Measurements from ENCODE around the gene PITPNM3. TPM values are rescaled to one million over a fixed set of nuclear protein-coding genes. Genes with fewer than 3 reads are reported as not detected.

PITPNM3 gene
- total RNA-seq, 2 experiments from 2014 or later: 0.37 to 0.76 TPM

DNA sequence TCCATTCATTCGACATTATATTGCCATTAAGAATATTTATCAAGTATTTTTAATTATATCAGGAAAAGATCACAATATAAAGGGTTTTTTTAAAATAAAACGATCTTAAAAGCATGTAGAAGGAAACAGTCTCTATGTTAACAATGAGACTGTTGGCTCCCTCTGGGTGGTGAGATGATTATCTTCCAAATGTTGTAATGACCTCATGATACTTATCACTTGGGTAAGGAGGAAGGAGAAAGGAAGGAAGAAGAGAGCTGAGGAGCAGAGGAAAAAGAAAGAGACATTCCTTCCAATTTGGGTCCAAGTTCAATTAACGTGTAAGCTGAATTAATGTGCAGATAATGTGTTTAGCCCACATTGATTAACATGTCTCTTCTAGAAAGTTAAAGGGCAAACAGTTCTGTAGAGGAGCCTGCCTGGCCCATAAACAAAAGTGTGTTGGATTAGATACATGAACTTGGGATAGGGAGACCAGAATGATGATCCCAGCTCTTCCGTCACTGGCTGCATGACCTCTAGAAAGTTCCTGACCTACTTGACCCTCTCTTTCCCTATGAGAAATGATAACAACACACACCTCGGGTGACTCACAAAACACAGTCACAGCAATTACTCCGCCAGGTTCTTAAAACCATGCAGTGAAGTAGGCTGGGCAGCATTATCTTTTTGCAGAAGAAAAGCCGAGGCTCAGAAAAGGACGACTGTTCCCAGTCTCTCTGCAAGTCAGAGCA is 80.1 kb downstream of the PITPNM3 start:
- ATAC-seq (no peak), DNase-seq (no peak)
- CTCF ChIA-PET: no interaction called here
- no peak overlapping the region for H3K27ac Mint-ChIP-seq
- no peaks in the 10 kb centered on the region for H3K36me3 Mint-ChIP-seq
- H3K4me3 Mint-ChIP-seq: no peak overlapping the region
- no peaks in the 10 kb centered on the region for H3K4me1 Mint-ChIP-seq
- H3K27me3 Mint-ChIP-seq: no peaks in the 10 kb centered on the region
- H3K9me3 Mint-ChIP-seq (ENCODE audit: low read depth): no peaks in the 10 kb centered on the region

DNA sequence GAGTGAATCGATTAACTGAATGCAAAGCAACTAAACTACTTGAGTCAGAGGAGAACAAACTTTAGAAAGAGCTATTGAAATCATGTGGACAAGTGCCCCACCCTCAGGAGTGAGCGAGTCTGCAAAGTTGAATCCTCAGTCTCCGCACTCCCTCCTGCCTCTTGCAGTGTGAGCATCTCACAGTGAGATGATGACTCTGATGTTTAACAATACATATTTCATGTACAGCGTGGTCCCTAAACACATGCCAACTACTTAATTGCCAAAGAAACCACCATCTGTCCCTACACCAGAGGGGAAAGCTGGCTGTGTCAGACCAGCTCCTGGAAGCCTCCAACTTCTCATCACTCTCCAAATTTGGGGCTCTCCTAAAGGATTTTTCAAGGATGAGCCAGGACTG is 80.9 kb downstream of the PITPNM3 start:
- no peak overlapping the region for H3K27ac Mint-ChIP-seq
- DNase-seq: no peak
- H3K9me3 Mint-ChIP-seq (ENCODE audit: low read depth): no peaks in the 10 kb centered on the region
- ATAC-seq: no peak
- no peak overlapping the region for H3K4me3 Mint-ChIP-seq
- no peaks in the 10 kb centered on the region for H3K4me1 Mint-ChIP-seq
- no peaks in the 10 kb centered on the region for H3K27me3 Mint-ChIP-seq
- no peaks in the 10 kb centered on the region for H3K36me3 Mint-ChIP-seq
- CTCF ChIA-PET: interaction anchor here (0.6 kb wide), 1 partner anchor 130 kb away, joined by 3 read pairs; no protein-coding TSS in a partner anchor

DNA sequence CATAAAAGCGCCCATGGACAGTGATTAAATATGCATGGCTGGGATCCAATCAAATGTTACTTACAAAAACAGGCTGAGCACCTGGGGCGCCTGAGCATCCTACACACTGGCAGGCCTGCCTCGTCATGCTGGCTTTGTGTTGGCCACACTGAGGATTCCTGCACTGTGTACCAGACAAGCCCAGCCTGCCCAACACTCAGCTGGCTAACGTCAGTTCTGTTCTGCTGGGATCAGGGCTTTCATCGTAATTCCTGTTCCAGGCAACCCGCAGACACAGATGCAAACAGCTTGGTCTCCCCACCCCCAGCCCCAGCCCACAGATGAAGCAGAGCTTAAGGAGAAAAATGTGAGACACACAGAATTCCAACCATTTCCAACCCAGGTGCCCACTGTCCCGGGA is 81.4 kb downstream of the PITPNM3 start:
- CTCF ChIA-PET: interaction anchor here (0.6 kb wide), 1 partner anchor 130 kb away, joined by 3 read pairs; no protein-coding TSS in a partner anchor
- H3K4me3 Mint-ChIP-seq: no peak overlapping the region
- ATAC-seq (no peak), DNase-seq (no peak)
- H3K4me1 Mint-ChIP-seq: no peaks in the 10 kb centered on the region
- H3K27ac Mint-ChIP-seq: no peak overlapping the region
- no peaks in the 10 kb centered on the region for H3K9me3 Mint-ChIP-seq (ENCODE audit: low read depth)
- H3K27me3 Mint-ChIP-seq: no peaks in the 10 kb centered on the region
- no peaks in the 10 kb centered on the region for H3K36me3 Mint-ChIP-seq

DNA sequence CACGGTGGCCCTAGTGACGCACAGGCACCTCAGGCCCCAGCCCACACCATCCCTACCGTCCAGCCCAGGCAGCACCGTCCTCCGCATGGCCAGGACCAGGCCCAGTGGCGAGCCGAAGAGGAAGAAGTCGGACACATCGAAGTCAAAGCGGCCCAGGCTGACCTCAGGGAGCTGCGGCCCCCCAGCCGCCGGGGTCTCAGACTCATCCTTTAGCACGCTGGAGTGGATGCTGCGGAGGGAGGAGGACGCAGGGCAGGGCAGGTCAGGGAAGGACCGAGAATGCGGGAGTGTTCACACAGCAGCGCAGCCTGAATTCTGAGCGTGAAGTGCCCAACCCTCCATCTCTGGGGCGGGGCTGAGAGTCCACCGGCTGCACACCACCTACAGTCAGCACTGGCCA is 82.0 kb downstream of the PITPNM3 start:
- Mint-ChIP-seq H3K4me1 (no peaks in the 10 kb centered on the region), H3K9me3 (ENCODE audit: low read depth) (no peaks in the 10 kb centered on the region), H3K27me3 (no peaks in the 10 kb centered on the region), H3K4me3 (no peak overlapping the region), H3K36me3 (no peaks in the 10 kb centered on the region), H3K27ac (no peak overlapping the region)
- CTCF ChIA-PET: interaction anchor here (1.6 kb wide), 1 partner anchor 14 kb away, joined by 3 read pairs; no protein-coding TSS in a partner anchor
- DNase-seq: no peak
- ATAC-seq: no peak

DNA sequence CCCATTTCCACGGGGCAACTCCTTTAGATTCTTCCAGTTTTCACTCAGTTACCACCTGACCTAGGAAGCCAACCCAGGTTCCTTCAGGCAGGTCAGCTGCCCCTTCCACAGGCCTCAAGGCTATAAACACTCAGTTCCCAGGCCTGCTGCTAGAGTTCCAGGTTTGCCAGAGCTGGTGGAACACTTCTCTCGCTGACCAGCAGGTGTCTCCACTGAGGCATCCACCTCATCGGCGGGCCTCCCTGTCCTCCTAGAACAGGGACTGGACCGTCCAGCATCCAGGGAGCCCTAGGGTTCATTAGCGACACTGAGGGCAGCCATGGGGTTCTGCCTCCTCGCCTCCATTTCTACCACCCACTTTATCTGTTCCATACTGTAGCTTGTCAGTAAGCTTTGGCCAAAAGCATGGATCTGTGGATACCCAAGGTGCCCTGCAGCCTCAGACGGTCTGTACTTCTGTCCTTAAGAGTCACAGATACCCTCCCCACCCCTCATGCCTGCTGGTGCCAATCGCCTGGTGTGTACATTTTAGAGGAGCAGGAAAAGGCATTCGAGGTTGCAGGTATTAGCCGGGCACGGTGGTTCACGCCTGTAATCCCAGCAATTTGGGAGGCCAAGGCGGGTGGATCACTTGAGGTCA is 83.1 kb downstream of the PITPNM3 start:
- H3K36me3 Mint-ChIP-seq: no peaks in the 10 kb centered on the region
- no peak overlapping the region for H3K27ac Mint-ChIP-seq
- no peaks in the 10 kb centered on the region for H3K9me3 Mint-ChIP-seq (ENCODE audit: low read depth)
- DNase-seq (peak; percentile 75), ATAC-seq (peak; percentile 78)
- CTCF ChIA-PET: interaction anchor here (0.6 to 3.0 kb wide), 35 partner anchors 10 to 908 kb away, joined by 3 to 21 read pairs (median 3); partner anchors contain the start of genes C17orf100 and MED31
- H3K27me3 Mint-ChIP-seq: no peaks in the 10 kb centered on the region
- no peaks in the 10 kb centered on the region for H3K4me1 Mint-ChIP-seq
- no peak overlapping the region for H3K4me3 Mint-ChIP-seq

DNA sequence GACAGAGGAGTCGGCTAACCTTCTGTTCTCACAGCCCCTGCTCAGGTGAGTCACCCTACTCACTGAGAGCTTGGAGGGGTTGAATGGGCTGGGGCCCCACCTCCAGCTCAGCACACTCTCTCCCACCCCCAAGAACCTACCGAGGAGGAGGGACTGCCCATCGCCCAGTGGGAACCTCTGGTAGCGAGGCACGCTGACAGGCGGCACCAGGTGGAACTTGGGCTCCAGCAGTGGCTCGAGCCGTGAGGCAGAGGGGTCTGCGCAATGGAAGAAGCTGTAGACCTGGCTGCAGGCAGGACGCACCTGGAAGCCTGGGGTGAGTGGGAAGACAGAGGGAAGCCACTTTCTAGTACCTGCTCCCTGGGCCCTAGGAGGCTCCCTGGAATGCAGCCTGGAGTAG is 83.8 kb downstream of the PITPNM3 start:
- no peaks in the 10 kb centered on the region for H3K4me1 Mint-ChIP-seq
- H3K9me3 Mint-ChIP-seq (ENCODE audit: low read depth): no peaks in the 10 kb centered on the region
- no peaks in the 10 kb centered on the region for H3K36me3 Mint-ChIP-seq
- ATAC-seq: no peak
- CTCF ChIA-PET: interaction anchor here (0.6 to 3.0 kb wide), 27 partner anchors 9 to 907 kb away, joined by 3 to 21 read pairs (median 5); no protein-coding TSS in a partner anchor
- no peaks in the 10 kb centered on the region for H3K27me3 Mint-ChIP-seq
- DNase-seq: no peak
- no peak overlapping the region for H3K27ac Mint-ChIP-seq
- H3K4me3 Mint-ChIP-seq: no peak overlapping the region

DNA sequence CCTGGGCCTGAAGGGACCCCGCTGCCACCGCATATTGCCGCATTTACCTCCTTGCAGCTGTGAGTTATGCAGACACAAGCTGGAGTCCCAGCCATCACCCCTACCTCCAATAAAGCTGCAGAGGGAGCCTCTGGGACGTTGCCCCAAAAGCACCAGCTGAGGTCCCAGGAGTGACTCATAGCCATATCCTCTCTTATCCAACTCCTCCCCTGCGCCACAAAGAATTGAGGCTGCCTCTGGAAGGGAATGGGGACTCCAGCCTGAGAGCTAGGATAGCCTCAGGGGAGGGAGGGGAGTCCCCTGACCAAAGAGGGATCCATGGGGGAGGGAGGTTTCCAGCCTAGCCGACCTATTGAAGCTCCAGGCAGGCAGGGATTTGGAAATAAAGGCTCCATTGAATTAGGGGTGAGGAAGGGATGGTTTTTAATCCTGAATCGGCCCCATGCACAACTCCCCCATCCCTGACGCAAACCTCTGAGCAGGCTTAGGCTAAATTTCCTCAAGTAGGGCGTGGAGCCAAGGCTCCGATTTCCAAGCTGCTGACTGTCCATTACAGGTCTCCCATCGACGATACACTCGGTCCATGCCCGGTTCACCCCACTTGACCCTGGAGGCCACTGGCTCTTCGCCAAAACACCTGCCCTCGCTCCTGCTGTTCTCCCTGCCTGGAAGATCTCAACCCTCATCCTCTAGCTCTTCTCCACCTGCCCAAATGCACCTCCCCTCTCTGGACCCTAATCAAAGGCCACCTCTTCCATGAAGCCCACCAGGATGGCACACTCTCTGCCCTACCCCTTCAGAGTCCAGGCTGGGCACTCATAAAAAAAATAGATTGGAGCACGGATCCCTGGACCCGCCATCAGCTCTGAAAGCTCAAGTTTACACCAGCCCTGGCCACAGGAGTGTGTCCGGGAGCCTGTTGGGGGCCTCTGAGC is 84.6 kb downstream of the PITPNM3 start:
- H3K36me3 Mint-ChIP-seq: no peaks in the 10 kb centered on the region
- H3K4me3 Mint-ChIP-seq: no peak overlapping the region
- H3K27ac Mint-ChIP-seq: no peak overlapping the region
- DNase-seq (no peak), ATAC-seq (no peak)
- H3K27me3 Mint-ChIP-seq: no peaks in the 10 kb centered on the region
- CTCF ChIA-PET: interaction anchor here (0.7 to 3.0 kb wide), 11 partner anchors 14 to 906 kb away, joined by 3 to 21 read pairs (median 3); no protein-coding TSS in a partner anchor
- H3K9me3 Mint-ChIP-seq (ENCODE audit: low read depth): no peaks in the 10 kb centered on the region
- H3K4me1 Mint-ChIP-seq: no peaks in the 10 kb centered on the region

DNA sequence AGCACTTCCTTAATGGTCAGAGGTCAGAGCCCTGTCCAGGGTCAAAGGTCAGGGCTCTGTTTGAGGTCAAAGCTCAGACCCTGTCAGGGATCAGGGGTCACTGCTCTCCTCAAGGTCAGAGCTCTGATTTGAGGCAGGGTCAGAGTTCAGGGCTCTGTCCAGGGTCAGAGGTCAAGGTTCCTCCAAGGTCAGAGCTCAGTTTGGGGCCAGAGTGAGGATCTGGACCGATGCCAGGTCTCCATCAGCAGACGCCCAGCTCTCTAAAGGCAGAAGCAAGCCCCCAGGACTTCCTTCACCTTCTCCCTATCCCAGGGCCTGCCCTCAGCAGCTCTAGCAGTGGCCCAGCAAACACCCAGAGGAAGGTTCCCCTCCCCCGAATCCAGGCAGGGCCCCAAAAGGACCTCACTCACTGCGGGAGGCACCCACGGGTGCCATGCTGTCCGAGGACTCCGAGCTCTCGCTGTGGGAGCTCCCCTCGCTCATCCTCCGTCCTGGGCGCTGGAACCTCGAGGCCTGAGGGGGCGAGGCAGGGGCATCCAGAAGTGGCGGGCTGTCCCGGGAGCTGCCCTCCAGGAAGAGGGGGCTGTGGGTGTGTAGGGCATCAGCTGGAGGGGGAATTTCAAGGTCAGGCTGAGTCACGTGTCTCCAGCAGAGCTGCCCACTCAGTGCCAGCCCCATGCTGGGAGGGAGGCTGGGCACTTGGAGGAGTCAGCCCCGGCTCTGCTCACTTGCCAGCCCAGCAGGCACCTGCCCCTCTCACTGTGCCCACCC is 85.4 kb downstream of the PITPNM3 start:
- H3K4me1 Mint-ChIP-seq: no peaks in the 10 kb centered on the region
- no peak overlapping the region for H3K4me3 Mint-ChIP-seq
- H3K27me3 Mint-ChIP-seq: peaks cover 2% of the 10 kb centered on the region
- no peak overlapping the region for H3K27ac Mint-ChIP-seq
- H3K36me3 Mint-ChIP-seq: no peaks in the 10 kb centered on the region
- DNase-seq (no peak), ATAC-seq (no peak)
- CTCF ChIA-PET: interaction anchor here (0.7 to 3.0 kb wide), 3 partner anchors 89 to 177 kb away, joined by 3 to 21 read pairs (median 9); no protein-coding TSS in a partner anchor
- H3K9me3 Mint-ChIP-seq (ENCODE audit: low read depth): no peaks in the 10 kb centered on the region

DNA sequence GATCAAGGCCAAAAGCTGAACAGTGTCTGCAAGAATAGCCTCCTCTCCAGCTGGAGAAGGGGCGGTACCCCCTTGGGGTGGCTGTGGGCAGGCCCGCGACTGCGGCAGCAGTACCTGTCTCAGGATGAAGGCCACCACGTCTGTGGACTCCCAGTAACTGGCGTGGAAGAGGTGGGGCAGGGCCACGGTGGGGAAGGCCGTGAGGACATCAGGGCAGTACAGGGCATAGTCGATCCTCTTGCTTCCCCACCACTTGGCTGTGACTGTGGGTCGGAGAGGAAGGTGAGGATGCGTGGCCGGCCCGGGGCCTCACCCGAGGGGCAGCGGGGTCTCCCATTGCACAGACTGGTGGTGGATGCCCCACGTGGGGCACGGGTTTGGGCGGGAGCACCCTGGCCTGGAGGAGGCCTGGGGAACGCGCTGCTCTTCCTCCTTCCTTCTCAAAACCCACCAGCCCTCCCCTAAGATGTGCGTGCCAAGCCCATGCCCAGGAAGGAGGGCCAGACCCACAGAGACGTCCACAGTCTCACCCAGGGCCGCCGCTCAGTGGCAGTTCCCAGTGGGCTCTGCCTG is 86.1 kb downstream of the PITPNM3 start:
- H3K4me3 Mint-ChIP-seq: no peak overlapping the region
- peaks cover 4% of the 10 kb centered on the region for H3K27me3 Mint-ChIP-seq
- no peaks in the 10 kb centered on the region for H3K9me3 Mint-ChIP-seq (ENCODE audit: low read depth)
- CTCF ChIA-PET: no interaction called here
- no peak for DNase-seq
- H3K27ac Mint-ChIP-seq: no peak overlapping the region
- no peaks in the 10 kb centered on the region for H3K4me1 Mint-ChIP-seq
- no peaks in the 10 kb centered on the region for H3K36me3 Mint-ChIP-seq
- no peak for ATAC-seq

DNA sequence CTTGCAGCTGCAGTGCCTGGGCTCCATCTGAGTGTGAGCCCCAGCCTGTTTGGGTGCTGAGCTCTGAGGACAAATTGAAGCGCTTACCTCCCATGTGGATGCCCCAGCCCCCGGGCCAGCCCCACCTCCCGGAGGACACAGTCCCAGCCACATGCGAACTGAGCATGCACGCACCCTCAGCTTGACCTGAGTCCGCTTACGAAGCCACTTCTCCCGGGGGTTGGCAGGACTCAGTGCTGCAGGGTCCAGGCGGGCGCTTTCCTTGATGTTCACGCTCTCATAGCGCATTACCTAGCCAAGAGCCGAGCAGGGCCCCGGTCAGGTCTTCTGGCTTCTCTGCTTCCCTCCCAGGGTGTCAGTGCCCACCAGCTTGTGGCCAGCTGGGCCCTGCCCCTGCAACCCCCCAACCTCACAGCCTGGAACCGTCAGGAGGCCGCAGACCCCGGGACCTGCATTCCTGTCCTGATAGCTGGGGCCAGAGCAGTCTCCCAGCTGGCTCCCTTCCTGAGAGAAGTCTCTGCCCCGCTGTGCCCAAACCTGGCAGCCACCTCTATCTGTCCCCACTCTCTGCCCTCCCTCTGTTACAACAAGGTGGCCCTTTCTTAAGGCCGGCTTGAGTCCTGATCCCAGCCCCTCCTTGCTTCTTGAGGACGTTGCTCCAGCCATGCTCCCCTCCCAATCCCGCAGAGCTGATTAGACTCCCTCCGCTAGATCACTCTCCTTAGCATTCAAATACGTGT is 88.1 kb downstream of the PITPNM3 start:
- no peak overlapping the region for H3K27ac Mint-ChIP-seq
- no peaks in the 10 kb centered on the region for H3K36me3 Mint-ChIP-seq
- H3K4me3 Mint-ChIP-seq: no peak overlapping the region
- CTCF ChIA-PET: interaction anchor here (1.3 kb wide), 1 partner anchor 136 kb away, joined by 3 read pairs; no protein-coding TSS in a partner anchor
- no peaks in the 10 kb centered on the region for H3K4me1 Mint-ChIP-seq
- peaks cover 4% of the 10 kb centered on the region for H3K27me3 Mint-ChIP-seq
- no peaks in the 10 kb centered on the region for H3K9me3 Mint-ChIP-seq (ENCODE audit: low read depth)
- ATAC-seq (no peak), DNase-seq (no peak)

DNA sequence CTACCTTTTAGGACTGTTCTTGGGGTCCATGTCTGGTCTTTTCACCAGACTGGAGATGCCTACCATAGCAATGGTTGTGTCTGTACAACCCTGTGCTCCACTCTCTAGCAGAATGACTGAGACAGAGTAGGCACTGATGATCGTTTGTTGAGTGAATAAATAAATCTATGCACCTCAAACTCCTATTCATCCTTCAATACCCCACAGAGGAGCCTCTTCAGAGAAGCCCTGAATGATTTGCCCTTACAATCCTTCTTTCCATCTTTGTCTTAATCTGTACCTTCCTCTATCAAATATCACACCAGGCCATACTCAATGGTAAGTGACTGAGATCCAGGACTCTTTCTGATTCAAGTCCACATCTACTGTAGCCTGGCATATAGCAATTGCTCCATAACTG is 88.8 kb downstream of the PITPNM3 start:
- H3K9me3 Mint-ChIP-seq (ENCODE audit: low read depth): no peaks in the 10 kb centered on the region
- CTCF ChIA-PET: no interaction called here
- ATAC-seq (no peak), DNase-seq (no peak)
- no peak overlapping the region for H3K27ac Mint-ChIP-seq
- peaks cover 4% of the 10 kb centered on the region for H3K27me3 Mint-ChIP-seq
- no peak overlapping the region for H3K4me3 Mint-ChIP-seq
- no peaks in the 10 kb centered on the region for H3K36me3 Mint-ChIP-seq
- no peaks in the 10 kb centered on the region for H3K4me1 Mint-ChIP-seq
